Measurements from ENCODE around the gene NEMP1. TPM values are rescaled to one million over a fixed set of nuclear protein-coding genes. Genes with fewer than 3 reads are reported as not detected.

The NEMP1 gene
- total and polyA plus RNA-seq, 2 of the 13 experiments (the other 11 are each of a cell fraction or from before 2014, with no cell fraction given): 11.4 to 12.9 TPM

GRCh38 chr12:57040211-57040610, 38.4 kb downstream of the NEMP1 start:
- no peak overlapping the region for H3K27ac ChIP-seq (ENCODE audit: extremely low read length, insufficient read depth, low read length)
- H3K27me3 ChIP-seq (ENCODE audit: control insufficient read depth in 1 of 2, insufficient read depth in 2 of 2, low read length in 2 of 2): no peaks in the 10 kb centered on the region
- H3K4me3 ChIP-seq (replicated peaks in 1 of 3; ENCODE audit: insufficient read depth in 1 of 3, low read depth in 2 of 3, low read length in 3 of 3): no peak overlapping the region
- no TSS peak for BruUV-seq (replicated peaks)
- H3K9me3 ChIP-seq (ENCODE audit: low read length): no peaks in the 10 kb centered on the region
- no peak for TF ChIP-seq UBTF (CRISPR knock-in tag; IDR thresholded peaks at IDR 0.05)
- TF ChIP-seq SMYD3 (CRISPR knock-in tag; IDR thresholded peaks at IDR 0.05): no peak
- no peak for TF ChIP-seq ZNF484 (CRISPR knock-in tag; IDR thresholded peaks at IDR 0.05; ENCODE audit: borderline replicate concordance, low read depth)
- TF ChIP-seq RCOR2 (CRISPR knock-in tag; IDR thresholded peaks at IDR 0.05): no peak
- no peak for TF ChIP-seq ZNF574 (CRISPR knock-in tag; IDR thresholded peaks at IDR 0.05)
- TF ChIP-seq TRIM22 (IDR thresholded peaks at IDR 0.05): no peak
- no peak for TF ChIP-seq TBL1XR1 (IDR thresholded peaks at IDR 0.05; ENCODE audit: borderline replicate concordance, low read length, partially characterized antibody)
- TF ChIP-seq SALL1 (CRISPR knock-in tag; IDR thresholded peaks at IDR 0.05): no peak
- TF ChIP-seq ZNF256 (CRISPR knock-in tag; conservative IDR thresholded peaks at IDR 0.05): no peak
- no peak for TF ChIP-seq SYNCRIP (IDR thresholded peaks at IDR 0.05; ENCODE audit: insufficient read depth, low read depth, low read length)
- no peak for TF ChIP-seq ZSCAN31 (CRISPR knock-in tag; IDR thresholded peaks at IDR 0.05; ENCODE audit: low read depth)
- TF ChIP-seq ZKSCAN1 (IDR thresholded peaks at IDR 0.05; ENCODE audit: low read length): no peak
- TF ChIP-seq THAP8 (CRISPR knock-in tag; IDR thresholded peaks at IDR 0.05; ENCODE audit: borderline replicate concordance): no peak
- TF ChIP-seq BRF2 (CRISPR knock-in tag; IDR thresholded peaks at IDR 0.05): no peak
- H3K36me3 ChIP-seq (replicated peaks in 1 of 2; ENCODE audit: control insufficient read depth in 1 of 2, insufficient read depth in 2 of 2, low read length in 2 of 2): no peaks in the 10 kb centered on the region
- H3K4me2 ChIP-seq (ENCODE audit: low read depth, low read length): no peak overlapping the region
- H4K20me1 ChIP-seq (ENCODE audit: insufficient read depth, low read length): no peaks in the 10 kb centered on the region
- H2AFZ ChIP-seq (ENCODE audit: low read length): no peak overlapping the region
- DNase-seq (ENCODE audit: low spot score) (no peak), FAIRE-seq (no peak), ATAC-seq (no peak)
- ChIA-PET CTCF (ENCODE audit: low intra/inter-chr PET ratio, low total read pairs) (no interaction called here), POLR2A (no interaction called here)
- in situ Hi-C loops (cut with HindIII; ENCODE audit: extremely low pct_ligation_motif_present, low pct_unique_long_range_greater_than_20kb) (no loop called here), intact Hi-C loops (cut with micrococcal nuclease; ENCODE audit: unreplicated experiment) (no loop called here)
- no peaks in the 10 kb centered on the region for H3K4me1 ChIP-seq (ENCODE audit: insufficient read depth, low read length)
- no peak overlapping the region for H3K9ac ChIP-seq (ENCODE audit: insufficient read depth, low read depth, low read length)
- H3K79me2 ChIP-seq (ENCODE audit: insufficient read depth, low read length): no peaks in the 10 kb centered on the region
- WGBS (ENCODE audit: low lambda C conversion rate): 80% methylated on average over 4 of the region's 4 CpGs

All from HepG2 (cell line).